SK-N-SH (cell line): ENCODE data around the gene ZDHHC24. TPM values are rescaled to one million over a fixed set of nuclear protein-coding genes. Genes with fewer than 3 reads are reported as not detected.

ENCODE experiments used
- CTCF ChIA-PET: fragments of 300-600, 350-600 bp; formaldehyde crosslinking; extraction: SDS; loops from one replicate; lab custom pipeline; 2021; lab: Yijun Ruan, JAX
- POLR2A ChIA-PET: fragments of 350-600 bp; sonication (Branson Sonifier 250); formaldehyde crosslinking; extraction: SDS; loops from one replicate; lab custom pipeline; 2020; ENCODE audit warnings: antibody characterized with exemption, inconsistent platforms; lab: Yijun Ruan, JAX
- DNase-seq: peaks from one replicate; pipeline ENCODE4 v3.0.0; 2012
- H2AFZ ChIP-seq: fragments of 200-600 bp; sonication (generic); 2 replicates; pipeline ENCODE4 v1.8.1; 2016; ENCODE audit warnings: antibody characterized with exemption, mild to moderate bottlenecking, low read depth
- H3F3A ChIP-seq: fragments of 200-600 bp; sonication (generic); replicated peaks from 2 replicates; pipeline ENCODE3; 2016; ENCODE audit warnings: antibody characterized with exemption, mild to moderate bottlenecking; ENCODE audit not compliant: insufficient read depth
- H3K27ac ChIP-seq, 2 experiments: fragments of 200-500 bp in 1 of 2; fragments of 200-600 bp in 1 of 2; sonication (Bioruptor generic) in 1 of 2; sonication (generic), shearing (Covaris generic) in 1 of 2; 2 replicates each; pipeline versions ENCODE4 v1.5.1 to v1.6.1; 2014 to 2016; ENCODE audit warnings: low read depth in 2 of 2, inconsistent platforms in 1 of 2, low read length in 1 of 2, mild to moderate bottlenecking in 1 of 2, mixed read lengths in 1 of 2
- H3K27me3 ChIP-seq: fragments of 200-600 bp; sonication (generic), shearing (Covaris generic); 2 replicates; pipeline ENCODE4 v1.6.1; 2016; ENCODE audit warnings: mixed run types; ENCODE audit not compliant: insufficient read depth
- H3K36me3 ChIP-seq, 2 experiments: fragments of 200-500 bp in 1 of 2; fragments of 200-600 bp in 1 of 2; sonication (Bioruptor generic) in 1 of 2; sonication (generic) in 1 of 2; replicated peaks in 1 of 2; 2 replicates each; pipeline versions ENCODE3 to v1.5.1; 2014 to 2016; ENCODE audit warnings: low read length in 1 of 2, mild to moderate bottlenecking in 1 of 2; ENCODE audit not compliant: insufficient read depth in 2 of 2, control insufficient read depth in 1 of 2
- H3K4me1 ChIP-seq, 2 experiments: fragments of 200-500 bp in 1 of 2; fragments of 200-600 bp in 1 of 2; sonication (Bioruptor generic) in 1 of 2; sonication (generic), shearing (Covaris generic) in 1 of 2; 2 replicates each; pipeline versions ENCODE4 v1.5.1 to v1.6.1; 2014 to 2016; ENCODE audit warnings: low read depth in 1 of 2, low read length in 1 of 2, mixed run types in 1 of 2; ENCODE audit not compliant: insufficient read depth in 2 of 2, control insufficient read depth in 1 of 2
- H3K4me2 ChIP-seq: fragments of 200-600 bp; sonication (generic), shearing (Covaris generic); 2 replicates; pipeline ENCODE4 v1.6.1; 2017; ENCODE audit warnings: mixed run types
- H3K4me3 ChIP-seq, 2 experiments: fragments of 200-500 bp in 1 of 2; fragments of 200-600 bp in 1 of 2; sonication (Bioruptor generic) in 1 of 2; sonication (generic), shearing (Covaris generic) in 1 of 2; 2 replicates each; pipeline versions ENCODE4 v1.5.1 to v1.8.1; 2014 to 2016; ENCODE audit warnings: low read depth in 2 of 2, inconsistent platforms in 1 of 2, low read length in 1 of 2, mild to moderate bottlenecking in 1 of 2, mixed read lengths in 1 of 2, moderate library complexity in 1 of 2
- H3K79me2 ChIP-seq: fragments of 200-600 bp; sonication (generic); 2 replicates; pipeline ENCODE4 v1.8.1; 2017; ENCODE audit warnings: mild to moderate bottlenecking; ENCODE audit not compliant: insufficient read depth
- H3K9ac ChIP-seq: fragments of 200-600 bp; sonication (generic); 2 replicates; pipeline ENCODE4 v1.6.1; 2017; ENCODE audit warnings: mixed run types
- H3K9me2 ChIP-seq: fragments of 200-600 bp; sonication (generic); 2 replicates; pipeline ENCODE4 v1.6.1; 2017; ENCODE audit warnings: mixed run types
- H3K9me3 ChIP-seq: fragments of 200-600 bp; sonication (generic); 2 replicates; pipeline ENCODE4 v1.6.1; 2017; ENCODE audit warnings: mixed run types, mild to moderate bottlenecking, moderate library complexity
- H4K20me1 ChIP-seq: fragments of 200-600 bp; sonication (generic); 2 replicates; pipeline ENCODE4 v1.6.1; 2017; ENCODE audit warnings: mild to moderate bottlenecking, mixed run types; ENCODE audit not compliant: insufficient read depth
- CHD2 ChIP-seq: fragments of 150-350 bp; IDR thresholded peaks from 2 replicates; pipeline ENCODE4 v1.6.1; 2018; ENCODE audit warnings: low read length; ENCODE audit not compliant: partially characterized antibody
- ELF1 ChIP-seq: IDR thresholded peaks from 2 replicates; pipeline ENCODE4 v1.4.0; 2012
- EP300 ChIP-seq, 2 experiments: IDR thresholded peaks; 2 replicates each; pipeline versions ENCODE4 v1.4.0 to v1.6.1; 2012; ENCODE audit warnings: borderline replicate concordance in 1 of 2, low read depth in 1 of 2, low read length in 1 of 2
- FOSL2 ChIP-seq: IDR thresholded peaks from 2 replicates; pipeline ENCODE4 v1.4.0; 2012; ENCODE audit warnings: low read depth, mild to moderate bottlenecking, moderate library complexity, borderline replicate concordance
- FOXJ3 ChIP-seq: sonication (generic); formaldehyde crosslinking; IDR thresholded peaks from 2 replicates; pipeline ENCODE4 v1.5.1; 2020; ENCODE audit warnings: mild to moderate bottlenecking, missing genetic modification reagents
- FOXM1 ChIP-seq: IDR thresholded peaks from 2 replicates; pipeline ENCODE4 v1.4.0; 2012; ENCODE audit warnings: low read depth, mild to moderate bottlenecking
- GABPA ChIP-seq: IDR thresholded peaks from 2 replicates; pipeline ENCODE4 v1.4.0; 2012; ENCODE audit warnings: low read depth, mild to moderate bottlenecking
- GATA2 ChIP-seq: sonication (generic); formaldehyde crosslinking; IDR thresholded peaks from 2 replicates; pipeline ENCODE4 v1.5.0; 2020; ENCODE audit warnings: mild to moderate bottlenecking, missing genetic modification reagents
- JUND ChIP-seq: IDR thresholded peaks from 2 replicates; pipeline ENCODE4 v1.4.0; 2012
- MXI1 ChIP-seq: IDR thresholded peaks from 2 replicates; pipeline ENCODE4 v1.6.1; 2012; ENCODE audit warnings: mild to moderate bottlenecking, low read depth, low read length, improper control_type of control experiment
- NRF1 ChIP-seq: IDR thresholded peaks from 2 replicates; pipeline ENCODE4 v1.6.1; 2012; ENCODE audit warnings: low read depth, mild to moderate bottlenecking, low read length
- RFX5 ChIP-seq: IDR thresholded peaks from 2 replicates; pipeline ENCODE4 v1.6.1; 2012; ENCODE audit warnings: mild to moderate bottlenecking, improper control_type of control experiment, low read length
- SMC3 ChIP-seq: IDR thresholded peaks from 2 replicates; pipeline ENCODE4 v1.6.1; 2012; ENCODE audit warnings: low read depth, low read length, improper control_type of control experiment
- TAF1 ChIP-seq: IDR thresholded peaks from 2 replicates; pipeline ENCODE4 v1.6.1; 2012; ENCODE audit warnings: low read depth, mild to moderate bottlenecking, low read length, moderate library complexity, borderline replicate concordance
- TCF12 ChIP-seq: IDR thresholded peaks from 2 replicates; pipeline ENCODE4 v1.4.0; 2012
- YY1 ChIP-seq: IDR thresholded peaks from 2 replicates; pipeline ENCODE4 v1.4.0; 2012; ENCODE audit warnings: low read depth, mild to moderate bottlenecking
- WGBS: methylation state at CpG from one replicate; pipeline ENCODE4 v1.1.6; 2017; ENCODE audit warnings: low lambda C conversion rate; 5-methylcytosine and 5-hydroxymethylcytosine counted together
- polyA plus RNA-seq, 3 experiments: library from polyadenylated mRNA; depleted of rRNA; stranded (reverse); fragments of >200 nt; gene quantifications; 2 replicates each; pipeline ENCODE4 v1.2.3, GENCODE V29; 2012
- TF ChIP-seq, protein P1 (sequence below): IDR thresholded peaks from 2 replicates; pipeline ENCODE4 v1.4.0; 2012; ENCODE audit warnings: low read depth
- TF ChIP-seq, protein P2 (sequence below): fragments of 200-600 bp; sonication (generic); IDR thresholded peaks from 2 replicates; pipeline ENCODE4 v1.6.1; 2017; ENCODE audit warnings: antibody characterized with exemption, mild to moderate bottlenecking, moderate library complexity
- TF ChIP-seq, protein P3 (sequence below): fragments of 150-350 bp; IDR thresholded peaks from 2 replicates; pipeline ENCODE4 v1.6.1; 2017; ENCODE audit warnings: antibody characterized with exemption, low read length, low read depth, borderline replicate concordance
- TF ChIP-seq, protein P4 (sequence below): fragments of 150-350 bp; IDR thresholded peaks from 2 replicates; pipeline ENCODE4 v1.6.1; 2016; ENCODE audit warnings: mild to moderate bottlenecking, low read depth, low read length
- TF ChIP-seq, protein P5 (sequence below): IDR thresholded peaks from 2 replicates; pipeline ENCODE4 v1.4.0; 2012; ENCODE audit warnings: low read depth, borderline replicate concordance
- TF ChIP-seq, protein P6 (sequence below): IDR thresholded peaks from 2 replicates; pipeline ENCODE4 v1.6.1; 2012; ENCODE audit warnings: mild to moderate bottlenecking, low read depth, low read length, moderate library complexity

Gene ZDHHC24
- polyA plus RNA-seq, 1 of the 3 experiments (the other 2 are of a cell fraction) = 13.1 TPM

DNA sequence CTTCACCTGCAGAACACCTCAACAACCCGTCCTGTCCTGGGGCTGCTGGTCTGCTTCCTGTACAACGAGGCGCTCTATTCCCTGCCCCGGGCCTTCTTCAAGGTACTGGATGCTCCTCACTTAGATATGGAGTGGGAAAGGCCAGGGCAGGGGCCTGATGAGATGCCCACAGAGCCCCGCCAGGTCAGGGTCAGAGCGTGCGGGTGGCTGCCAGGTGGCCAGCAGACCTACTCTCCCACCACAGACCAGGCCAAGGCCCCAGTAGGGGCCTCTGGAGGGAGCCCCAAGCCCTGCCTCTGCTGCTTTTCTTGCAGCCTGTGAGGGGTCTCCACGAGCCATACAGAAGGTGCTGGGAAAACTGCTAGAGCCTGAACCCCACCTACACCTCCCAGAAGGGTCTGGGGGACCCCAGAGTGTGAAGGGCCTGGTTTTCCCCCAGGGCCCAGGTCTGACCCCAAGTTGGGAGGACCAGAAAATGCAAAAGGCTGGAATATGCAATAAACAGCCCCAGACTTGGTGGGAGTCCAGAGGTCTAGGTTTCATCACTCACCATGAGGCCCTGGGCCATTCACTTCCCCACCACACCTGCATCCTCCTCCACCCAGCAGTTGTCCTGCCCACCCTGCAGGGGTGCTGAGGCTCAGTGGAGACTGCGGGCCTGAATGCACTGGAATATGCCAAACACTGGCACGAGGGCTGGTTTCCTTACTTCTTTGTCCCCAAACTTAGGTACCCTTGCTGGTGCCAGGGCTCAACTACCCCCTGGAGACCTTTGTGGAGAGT lies 14.7 kb downstream of the ZDHHC24 start (continued):
- TF ChIP-seq SMC3 (no peak), FOXM1 (no peak), YY1 (no peak), RFX5 (no peak)
- TF ChIP-seq, protein P1, sequence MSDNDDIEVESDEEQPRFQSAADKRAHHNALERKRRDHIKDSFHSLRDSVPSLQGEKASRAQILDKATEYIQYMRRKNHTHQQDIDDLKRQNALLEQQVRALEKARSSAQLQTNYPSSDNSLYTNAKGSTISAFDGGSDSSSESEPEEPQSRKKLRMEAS = no peak
- TF ChIP-seq, protein P2, sequence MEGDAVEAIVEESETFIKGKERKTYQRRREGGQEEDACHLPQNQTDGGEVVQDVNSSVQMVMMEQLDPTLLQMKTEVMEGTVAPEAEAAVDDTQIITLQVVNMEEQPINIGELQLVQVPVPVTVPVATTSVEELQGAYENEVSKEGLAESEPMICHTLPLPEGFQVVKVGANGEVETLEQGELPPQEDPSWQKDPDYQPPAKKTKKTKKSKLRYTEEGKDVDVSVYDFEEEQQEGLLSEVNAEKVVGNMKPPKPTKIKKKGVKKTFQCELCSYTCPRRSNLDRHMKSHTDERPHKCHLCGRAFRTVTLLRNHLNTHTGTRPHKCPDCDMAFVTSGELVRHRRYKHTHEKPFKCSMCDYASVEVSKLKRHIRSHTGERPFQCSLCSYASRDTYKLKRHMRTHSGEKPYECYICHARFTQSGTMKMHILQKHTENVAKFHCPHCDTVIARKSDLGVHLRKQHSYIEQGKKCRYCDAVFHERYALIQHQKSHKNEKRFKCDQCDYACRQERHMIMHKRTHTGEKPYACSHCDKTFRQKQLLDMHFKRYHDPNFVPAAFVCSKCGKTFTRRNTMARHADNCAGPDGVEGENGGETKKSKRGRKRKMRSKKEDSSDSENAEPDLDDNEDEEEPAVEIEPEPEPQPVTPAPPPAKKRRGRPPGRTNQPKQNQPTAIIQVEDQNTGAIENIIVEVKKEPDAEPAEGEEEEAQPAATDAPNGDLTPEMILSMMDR = no peak

DNA sequence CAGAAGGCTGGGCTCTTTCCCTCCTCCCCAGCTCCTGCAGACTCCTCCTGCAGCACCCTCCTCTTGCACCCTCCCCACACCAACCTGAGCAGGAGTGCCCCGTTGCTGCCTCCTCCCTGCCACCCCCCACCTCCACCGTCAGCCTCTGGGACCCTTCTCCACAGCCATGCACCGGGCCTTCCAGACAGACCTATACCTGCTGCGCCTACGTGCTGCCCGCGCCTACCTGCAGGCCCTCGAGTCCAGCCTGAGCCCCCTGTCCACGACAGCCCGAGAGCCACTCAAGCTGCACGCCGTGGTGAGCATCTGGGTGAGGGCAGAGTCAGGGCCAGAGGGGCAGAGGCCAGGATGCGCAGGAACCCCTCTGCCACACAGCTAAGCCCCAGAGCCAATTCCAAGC lies 16.2 kb downstream of the ZDHHC24 start:
- no peak overlapping the region for H3K27ac ChIP-seq
- TF ChIP-seq ELF1 (no peak), GATA2 (CRISPR knock-in tag) (no peak), NRF1 (no peak), FOSL2 (no peak), SMC3 (no peak), YY1 (no peak), EP300 (IDR thresholded peaks at IDR 0.05; ENCODE audit: borderline replicate concordance in 1 of 2, low read depth in 1 of 2, low read length in 1 of 2) (no peak), CHD2 (no peak), JUND (no peak), FOXM1 (no peak), MXI1 (no peak), FOXJ3 (CRISPR knock-in tag) (no peak), TAF1 (no peak), RFX5 (no peak), TCF12 (no peak), GABPA (no peak)
- TF ChIP-seq, protein P3, sequence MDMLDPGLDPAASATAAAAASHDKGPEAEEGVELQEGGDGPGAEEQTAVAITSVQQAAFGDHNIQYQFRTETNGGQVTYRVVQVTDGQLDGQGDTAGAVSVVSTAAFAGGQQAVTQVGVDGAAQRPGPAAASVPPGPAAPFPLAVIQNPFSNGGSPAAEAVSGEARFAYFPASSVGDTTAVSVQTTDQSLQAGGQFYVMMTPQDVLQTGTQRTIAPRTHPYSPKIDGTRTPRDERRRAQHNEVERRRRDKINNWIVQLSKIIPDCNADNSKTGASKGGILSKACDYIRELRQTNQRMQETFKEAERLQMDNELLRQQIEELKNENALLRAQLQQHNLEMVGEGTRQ = no peak
- TF ChIP-seq, protein P4, sequence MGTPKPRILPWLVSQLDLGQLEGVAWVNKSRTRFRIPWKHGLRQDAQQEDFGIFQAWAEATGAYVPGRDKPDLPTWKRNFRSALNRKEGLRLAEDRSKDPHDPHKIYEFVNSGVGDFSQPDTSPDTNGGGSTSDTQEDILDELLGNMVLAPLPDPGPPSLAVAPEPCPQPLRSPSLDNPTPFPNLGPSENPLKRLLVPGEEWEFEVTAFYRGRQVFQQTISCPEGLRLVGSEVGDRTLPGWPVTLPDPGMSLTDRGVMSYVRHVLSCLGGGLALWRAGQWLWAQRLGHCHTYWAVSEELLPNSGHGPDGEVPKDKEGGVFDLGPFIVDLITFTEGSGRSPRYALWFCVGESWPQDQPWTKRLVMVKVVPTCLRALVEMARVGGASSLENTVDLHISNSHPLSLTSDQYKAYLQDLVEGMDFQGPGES = no peak
- TF ChIP-seq, protein P5, sequence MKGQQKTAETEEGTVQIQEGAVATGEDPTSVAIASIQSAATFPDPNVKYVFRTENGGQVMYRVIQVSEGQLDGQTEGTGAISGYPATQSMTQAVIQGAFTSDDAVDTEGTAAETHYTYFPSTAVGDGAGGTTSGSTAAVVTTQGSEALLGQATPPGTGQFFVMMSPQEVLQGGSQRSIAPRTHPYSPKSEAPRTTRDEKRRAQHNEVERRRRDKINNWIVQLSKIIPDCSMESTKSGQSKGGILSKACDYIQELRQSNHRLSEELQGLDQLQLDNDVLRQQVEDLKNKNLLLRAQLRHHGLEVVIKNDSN = no peak
- TF ChIP-seq, protein P6, sequence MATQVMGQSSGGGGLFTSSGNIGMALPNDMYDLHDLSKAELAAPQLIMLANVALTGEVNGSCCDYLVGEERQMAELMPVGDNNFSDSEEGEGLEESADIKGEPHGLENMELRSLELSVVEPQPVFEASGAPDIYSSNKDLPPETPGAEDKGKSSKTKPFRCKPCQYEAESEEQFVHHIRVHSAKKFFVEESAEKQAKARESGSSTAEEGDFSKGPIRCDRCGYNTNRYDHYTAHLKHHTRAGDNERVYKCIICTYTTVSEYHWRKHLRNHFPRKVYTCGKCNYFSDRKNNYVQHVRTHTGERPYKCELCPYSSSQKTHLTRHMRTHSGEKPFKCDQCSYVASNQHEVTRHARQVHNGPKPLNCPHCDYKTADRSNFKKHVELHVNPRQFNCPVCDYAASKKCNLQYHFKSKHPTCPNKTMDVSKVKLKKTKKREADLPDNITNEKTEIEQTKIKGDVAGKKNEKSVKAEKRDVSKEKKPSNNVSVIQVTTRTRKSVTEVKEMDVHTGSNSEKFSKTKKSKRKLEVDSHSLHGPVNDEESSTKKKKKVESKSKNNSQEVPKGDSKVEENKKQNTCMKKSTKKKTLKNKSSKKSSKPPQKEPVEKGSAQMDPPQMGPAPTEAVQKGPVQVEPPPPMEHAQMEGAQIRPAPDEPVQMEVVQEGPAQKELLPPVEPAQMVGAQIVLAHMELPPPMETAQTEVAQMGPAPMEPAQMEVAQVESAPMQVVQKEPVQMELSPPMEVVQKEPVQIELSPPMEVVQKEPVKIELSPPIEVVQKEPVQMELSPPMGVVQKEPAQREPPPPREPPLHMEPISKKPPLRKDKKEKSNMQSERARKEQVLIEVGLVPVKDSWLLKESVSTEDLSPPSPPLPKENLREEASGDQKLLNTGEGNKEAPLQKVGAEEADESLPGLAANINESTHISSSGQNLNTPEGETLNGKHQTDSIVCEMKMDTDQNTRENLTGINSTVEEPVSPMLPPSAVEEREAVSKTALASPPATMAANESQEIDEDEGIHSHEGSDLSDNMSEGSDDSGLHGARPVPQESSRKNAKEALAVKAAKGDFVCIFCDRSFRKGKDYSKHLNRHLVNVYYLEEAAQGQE = no peak
- H3F3A ChIP-seq = peaks cover 4% of the 10 kb centered on the region
- POLR2A ChIA-PET = interaction anchor here (0.7 to 1.6 kb wide), 2 partner anchors 10 to 32 kb away, joined by 3 read pairs; no protein-coding TSS in a partner anchor
- WGBS = 82% methylated on average over 9 of the region's 13 CpGs
- no peak overlapping the region for H3K4me3 ChIP-seq
- no peaks in the 10 kb centered on the region for H4K20me1 ChIP-seq
- H3K79me2 ChIP-seq = no peaks in the 10 kb centered on the region
- no peak for DNase-seq
- H3K27me3 ChIP-seq = no peaks in the 10 kb centered on the region
- H3K9ac ChIP-seq = no peak overlapping the region
- H3K36me3 ChIP-seq = no peaks in the 10 kb centered on the region
- H3K4me1 ChIP-seq = no peaks in the 10 kb centered on the region
- no peak overlapping the region for H3K4me2 ChIP-seq
- H3K9me2 ChIP-seq = no peaks in the 10 kb centered on the region
- CTCF ChIA-PET = interaction anchor here (0.6 kb wide), 1 partner anchor 1111 kb away, joined by 3 read pairs; no protein-coding TSS in a partner anchor
- H2AFZ ChIP-seq = no peak overlapping the region
- H3K9me3 ChIP-seq = no peaks in the 10 kb centered on the region
